HL-60 (cell line): ENCODE results near the gene PRR33.

Experiments used
- DNase-seq, 2 experiments: peaks; one replicate each; pipeline ENCODE4 v3.0.0-alpha.2; 2010 to 2020; ENCODE audit warnings: low read depth in 1 of 2, low spot score in 1 of 2
- H3K27ac ChIP-seq: fragments of 250-450 bp; sonication (Bioruptor Pico); replicated peaks from 2 replicates; pipeline ENCODE4 v1.5.1; 2020; ENCODE audit warnings: mild to moderate bottlenecking, moderate library complexity
- H3K27me3 ChIP-seq: fragments of 250-450 bp; sonication (Bioruptor Pico); 2 replicates; pipeline ENCODE4 v1.5.1; 2021; ENCODE audit warnings: mild to moderate bottlenecking, moderate library complexity; ENCODE audit not compliant: insufficient read depth, poor library complexity, severe bottlenecking
- H3K4me3 ChIP-seq: replicated peaks from 2 replicates; pipeline ENCODE4 v1.5.1; 2011; ENCODE audit warnings: mild to moderate bottlenecking, control low read depth, low read length; ENCODE audit not compliant: insufficient read depth
- GABPA ChIP-seq: IDR thresholded peaks from 2 replicates; pipeline ENCODE4 v1.6.1; 2012; ENCODE audit warnings: low read depth
- POLR2AphosphoS5 ChIP-seq: IDR thresholded peaks from 2 replicates; pipeline ENCODE4 v1.6.1; 2012; ENCODE audit warnings: low read depth
- SPI1 ChIP-seq: IDR thresholded peaks from 2 replicates; pipeline ENCODE4 v1.6.1; 2012; ENCODE audit warnings: low read depth, mild to moderate bottlenecking, borderline replicate concordance
- TF ChIP-seq, protein P1 (sequence below): IDR thresholded peaks from one replicate; pipeline ENCODE4 v1.5.1; 2011; ENCODE audit warnings: low read length, control low read depth, inconsistent platforms; ENCODE audit not compliant: insufficient read depth
- TF ChIP-seq, protein P2 (sequence below): IDR thresholded peaks from 2 replicates; pipeline ENCODE4 v1.6.1; 2012; ENCODE audit warnings: low read depth; ENCODE audit not compliant: insufficient replicate concordance

PRR33 gene

GRCh38 chr11:1870721-1871466, 20.8 kb downstream of the PRR33 start:
- Histone ChIP-seq H3K27me3 (no peaks in the 10 kb centered on the region), H3K4me3 (no peak overlapping the region), H3K27ac (no peak overlapping the region)
- no peak for DNase-seq
- no peak for TF ChIP-seq SPI1
- TF ChIP-seq, protein P1, sequence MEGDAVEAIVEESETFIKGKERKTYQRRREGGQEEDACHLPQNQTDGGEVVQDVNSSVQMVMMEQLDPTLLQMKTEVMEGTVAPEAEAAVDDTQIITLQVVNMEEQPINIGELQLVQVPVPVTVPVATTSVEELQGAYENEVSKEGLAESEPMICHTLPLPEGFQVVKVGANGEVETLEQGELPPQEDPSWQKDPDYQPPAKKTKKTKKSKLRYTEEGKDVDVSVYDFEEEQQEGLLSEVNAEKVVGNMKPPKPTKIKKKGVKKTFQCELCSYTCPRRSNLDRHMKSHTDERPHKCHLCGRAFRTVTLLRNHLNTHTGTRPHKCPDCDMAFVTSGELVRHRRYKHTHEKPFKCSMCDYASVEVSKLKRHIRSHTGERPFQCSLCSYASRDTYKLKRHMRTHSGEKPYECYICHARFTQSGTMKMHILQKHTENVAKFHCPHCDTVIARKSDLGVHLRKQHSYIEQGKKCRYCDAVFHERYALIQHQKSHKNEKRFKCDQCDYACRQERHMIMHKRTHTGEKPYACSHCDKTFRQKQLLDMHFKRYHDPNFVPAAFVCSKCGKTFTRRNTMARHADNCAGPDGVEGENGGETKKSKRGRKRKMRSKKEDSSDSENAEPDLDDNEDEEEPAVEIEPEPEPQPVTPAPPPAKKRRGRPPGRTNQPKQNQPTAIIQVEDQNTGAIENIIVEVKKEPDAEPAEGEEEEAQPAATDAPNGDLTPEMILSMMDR = no peak
- no peak; the same call in 1 of the 2 replicates for TF ChIP-seq POLR2AphosphoS5
- TF ChIP-seq GABPA = no peak
- TF ChIP-seq, protein P2, sequence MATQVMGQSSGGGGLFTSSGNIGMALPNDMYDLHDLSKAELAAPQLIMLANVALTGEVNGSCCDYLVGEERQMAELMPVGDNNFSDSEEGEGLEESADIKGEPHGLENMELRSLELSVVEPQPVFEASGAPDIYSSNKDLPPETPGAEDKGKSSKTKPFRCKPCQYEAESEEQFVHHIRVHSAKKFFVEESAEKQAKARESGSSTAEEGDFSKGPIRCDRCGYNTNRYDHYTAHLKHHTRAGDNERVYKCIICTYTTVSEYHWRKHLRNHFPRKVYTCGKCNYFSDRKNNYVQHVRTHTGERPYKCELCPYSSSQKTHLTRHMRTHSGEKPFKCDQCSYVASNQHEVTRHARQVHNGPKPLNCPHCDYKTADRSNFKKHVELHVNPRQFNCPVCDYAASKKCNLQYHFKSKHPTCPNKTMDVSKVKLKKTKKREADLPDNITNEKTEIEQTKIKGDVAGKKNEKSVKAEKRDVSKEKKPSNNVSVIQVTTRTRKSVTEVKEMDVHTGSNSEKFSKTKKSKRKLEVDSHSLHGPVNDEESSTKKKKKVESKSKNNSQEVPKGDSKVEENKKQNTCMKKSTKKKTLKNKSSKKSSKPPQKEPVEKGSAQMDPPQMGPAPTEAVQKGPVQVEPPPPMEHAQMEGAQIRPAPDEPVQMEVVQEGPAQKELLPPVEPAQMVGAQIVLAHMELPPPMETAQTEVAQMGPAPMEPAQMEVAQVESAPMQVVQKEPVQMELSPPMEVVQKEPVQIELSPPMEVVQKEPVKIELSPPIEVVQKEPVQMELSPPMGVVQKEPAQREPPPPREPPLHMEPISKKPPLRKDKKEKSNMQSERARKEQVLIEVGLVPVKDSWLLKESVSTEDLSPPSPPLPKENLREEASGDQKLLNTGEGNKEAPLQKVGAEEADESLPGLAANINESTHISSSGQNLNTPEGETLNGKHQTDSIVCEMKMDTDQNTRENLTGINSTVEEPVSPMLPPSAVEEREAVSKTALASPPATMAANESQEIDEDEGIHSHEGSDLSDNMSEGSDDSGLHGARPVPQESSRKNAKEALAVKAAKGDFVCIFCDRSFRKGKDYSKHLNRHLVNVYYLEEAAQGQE = no peak

- no peak overlapping the region for H3K27ac ChIP-seq
- no peaks in the 10 kb centered on the region for H3K27me3 ChIP-seq
- DNase-seq = no peak
- H3K4me3 ChIP-seq = no peak overlapping the region
- TF ChIP-seq, protein P2 = no peak
- TF ChIP-seq GABPA (no peak), SPI1 (no peak), POLR2AphosphoS5 (no peak)
- TF ChIP-seq, protein P1 = no peak
These were observed 21.4 kb downstream of the PRR33 start for GRCh38 chr11:1870326-1870696.

DNA sequence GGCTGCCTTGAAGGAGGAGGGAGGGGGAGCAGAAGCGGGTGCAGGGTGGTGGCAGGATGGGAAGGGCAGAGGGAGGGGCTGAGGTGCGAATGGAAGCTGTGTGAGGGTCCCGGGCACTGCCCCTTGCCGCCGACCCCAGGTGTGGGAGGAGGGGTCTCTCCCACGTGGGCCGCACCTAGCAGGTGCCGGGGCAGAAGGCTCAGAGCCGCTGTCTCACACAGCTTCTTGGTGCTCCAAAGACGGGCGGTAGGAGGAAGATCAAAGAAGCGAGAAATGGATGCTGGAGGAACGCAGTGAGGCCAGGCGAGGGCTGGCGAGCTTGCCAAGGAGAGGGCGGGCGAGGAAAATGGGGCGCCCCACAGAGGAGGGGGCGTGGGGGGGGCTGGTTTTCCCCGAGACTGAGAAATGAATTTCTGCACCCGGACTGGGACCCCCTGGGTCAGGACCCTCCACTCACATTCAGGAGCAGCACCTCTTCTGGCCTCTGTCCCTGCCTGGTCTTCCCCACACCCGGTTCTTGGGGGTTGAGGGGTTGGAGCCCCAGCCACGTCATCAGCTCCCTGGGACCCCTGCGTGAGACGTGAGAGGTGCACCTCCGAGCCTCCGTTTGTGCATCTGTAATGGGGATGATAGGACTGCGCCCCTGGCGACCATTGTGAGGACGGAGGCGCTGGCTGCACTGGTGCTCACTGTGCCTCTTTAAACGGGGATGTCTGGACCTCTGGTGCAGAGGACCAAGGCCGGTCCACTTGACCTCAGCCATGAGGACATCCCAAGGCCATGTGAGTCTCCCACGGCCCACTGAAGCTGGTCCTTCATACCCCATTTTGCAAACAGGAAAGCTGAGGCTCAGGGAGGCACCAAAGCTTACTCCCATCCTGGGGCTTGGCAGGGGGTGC, 22.0 kb downstream of the PRR33 start:
- DNase-seq = peak in 1 of 2 experiments; percentile 31
- no peaks in the 10 kb centered on the region for H3K27me3 ChIP-seq
- no peak overlapping the region for H3K4me3 ChIP-seq
- TF ChIP-seq SPI1 = no peak
- TF ChIP-seq, protein P2 = no peak
- TF ChIP-seq POLR2AphosphoS5 = no peak
- TF ChIP-seq, protein P1 = peak; percentile 11
- no peak for TF ChIP-seq GABPA
- no peak overlapping the region for H3K27ac ChIP-seq
